ENCODE data around the gene SYTL5.

The SYTL5 gene

GRCh38 chrX:37998586-37999262 lies 7.6 kb upstream of the SYTL5 start:
- H3K4me3 Mint-ChIP-seq: no peak overlapping the region

GRCh38 chrX:38000706-38001105 lies 5.6 kb upstream of the SYTL5 start:
- Mint-ChIP-seq H3K36me3 (no peaks in the 10 kb centered on the region), H3K4me1 (no peaks in the 10 kb centered on the region), H3K27ac (no peak overlapping the region), H3K9me3 (peaks cover 2% of the 10 kb centered on the region), H3K27me3 (peaks cover 8% of the 10 kb centered on the region), H3K4me3 (no peak overlapping the region)
- no peak for ATAC-seq

More at GRCh38 chrX:37998586-37999262, 7.6 kb upstream of the SYTL5 start:
- ATAC-seq: no peak
- Mint-ChIP-seq H3K9me3 (peaks cover 2% of the 10 kb centered on the region), H3K4me1 (no peaks in the 10 kb centered on the region), H3K27ac (no peak overlapping the region), H3K27me3 (peaks cover 8% of the 10 kb centered on the region), H3K36me3 (no peaks in the 10 kb centered on the region)

- no peaks in the 10 kb centered on the region for H3K27me3 Mint-ChIP-seq
- H3K4me1 Mint-ChIP-seq: no peaks in the 10 kb centered on the region
- no peaks in the 10 kb centered on the region for H3K36me3 Mint-ChIP-seq
- H3K27ac Mint-ChIP-seq: no peak overlapping the region
- no peak overlapping the region for H3K4me3 Mint-ChIP-seq
- no peak for ATAC-seq
- peaks cover 2% of the 10 kb centered on the region for H3K9me3 Mint-ChIP-seq
Measured at GRCh38 chrX:38004046-38004445, 2.3 kb upstream of the SYTL5 start.

GRCh38 chrX:38006778-38007177 lies 425 bp downstream of the SYTL5 start:
- Mint-ChIP-seq H3K27ac (no peak overlapping the region), H3K36me3 (no peaks in the 10 kb centered on the region), H3K27me3 (no peaks in the 10 kb centered on the region), H3K4me1 (peaks cover 7% of the 10 kb centered on the region), H3K9me3 (peaks cover 2% of the 10 kb centered on the region), H3K4me3 (no peak overlapping the region)
- no peak for ATAC-seq

- no peak for ATAC-seq
- no peaks in the 10 kb centered on the region for H3K36me3 Mint-ChIP-seq
- H3K27me3 Mint-ChIP-seq: no peaks in the 10 kb centered on the region
- H3K4me1 Mint-ChIP-seq: peaks cover 7% of the 10 kb centered on the region
- H3K4me3 Mint-ChIP-seq: no peak overlapping the region
- H3K27ac Mint-ChIP-seq: no peak overlapping the region
- no peaks in the 10 kb centered on the region for H3K9me3 Mint-ChIP-seq
Measured at GRCh38 chrX:38008658-38009057, 2.3 kb downstream of the SYTL5 start.

GRCh38 chrX:38009641-38010040 lies 3.3 kb downstream of the SYTL5 start:
- Mint-ChIP-seq H3K27ac (no peak overlapping the region), H3K4me1 (peaks cover 7% of the 10 kb centered on the region), H3K9me3 (no peaks in the 10 kb centered on the region), H3K36me3 (no peaks in the 10 kb centered on the region), H3K4me3 (no peak overlapping the region), H3K27me3 (no peaks in the 10 kb centered on the region)
- no peak for ATAC-seq

GRCh38 chrX:38018766-38019425 lies 12.5 kb downstream of the SYTL5 start:
- Mint-ChIP-seq H3K4me3 (no peak overlapping the region), H3K27ac (no peak overlapping the region), H3K4me1 (no peaks in the 10 kb centered on the region), H3K36me3 (no peaks in the 10 kb centered on the region), H3K27me3 (no peaks in the 10 kb centered on the region), H3K9me3 (no peaks in the 10 kb centered on the region)
- no peak for ATAC-seq

- Mint-ChIP-seq H3K27ac (no peak overlapping the region), H3K27me3 (no peaks in the 10 kb centered on the region), H3K4me1 (no peaks in the 10 kb centered on the region), H3K36me3 (no peaks in the 10 kb centered on the region), H3K9me3 (peaks cover 3% of the 10 kb centered on the region), H3K4me3 (no peak overlapping the region)
- ATAC-seq: no peak
Measured at GRCh38 chrX:38028300-38028699, 21.9 kb downstream of the SYTL5 start.

GRCh38 chrX:38036466-38036865 lies 30.1 kb downstream of the SYTL5 start:
- Mint-ChIP-seq H3K4me1 (no peaks in the 10 kb centered on the region), H3K36me3 (no peaks in the 10 kb centered on the region), H3K9me3 (no peaks in the 10 kb centered on the region), H3K4me3 (no peak overlapping the region), H3K27ac (no peak overlapping the region), H3K27me3 (no peaks in the 10 kb centered on the region)
- no peak for ATAC-seq

GRCh38 chrX:38038501-38038900 lies 32.1 kb downstream of the SYTL5 start:
- H3K9me3 Mint-ChIP-seq: no peaks in the 10 kb centered on the region
- no peaks in the 10 kb centered on the region for H3K27me3 Mint-ChIP-seq
- ATAC-seq: no peak
- H3K4me1 Mint-ChIP-seq: no peaks in the 10 kb centered on the region
- no peak overlapping the region for H3K27ac Mint-ChIP-seq
- H3K36me3 Mint-ChIP-seq: no peaks in the 10 kb centered on the region
- H3K4me3 Mint-ChIP-seq: no peak overlapping the region

GRCh38 chrX:38041237-38041636 lies 34.9 kb downstream of the SYTL5 start:
- H3K36me3 Mint-ChIP-seq: no peaks in the 10 kb centered on the region
- no peak overlapping the region for H3K27ac Mint-ChIP-seq
- peaks cover 2% of the 10 kb centered on the region for H3K9me3 Mint-ChIP-seq
- H3K4me1 Mint-ChIP-seq: no peaks in the 10 kb centered on the region
- no peak overlapping the region for H3K4me3 Mint-ChIP-seq
- H3K27me3 Mint-ChIP-seq: no peaks in the 10 kb centered on the region
- ATAC-seq: no peak

GRCh38 chrX:38044701-38045100 lies 38.3 kb downstream of the SYTL5 start:
- Mint-ChIP-seq H3K4me1 (no peaks in the 10 kb centered on the region), H3K9me3 (peaks cover 2% of the 10 kb centered on the region), H3K4me3 (no peak overlapping the region), H3K27ac (no peak overlapping the region), H3K36me3 (no peaks in the 10 kb centered on the region), H3K27me3 (no peaks in the 10 kb centered on the region)
- no peak for ATAC-seq

GRCh38 chrX:38045538-38046096 lies 39.3 kb downstream of the SYTL5 start:
- no peaks in the 10 kb centered on the region for H3K27me3 Mint-ChIP-seq
- H3K4me1 Mint-ChIP-seq: no peaks in the 10 kb centered on the region
- no peak for ATAC-seq
- H3K36me3 Mint-ChIP-seq: no peaks in the 10 kb centered on the region
- peaks cover 2% of the 10 kb centered on the region for H3K9me3 Mint-ChIP-seq
- no peak overlapping the region for H3K4me3 Mint-ChIP-seq
- no peak overlapping the region for H3K27ac Mint-ChIP-seq

GRCh38 chrX:38048886-38049285 lies 42.5 kb downstream of the SYTL5 start:
- H3K36me3 Mint-ChIP-seq: no peaks in the 10 kb centered on the region
- no peaks in the 10 kb centered on the region for H3K27me3 Mint-ChIP-seq
- H3K4me3 Mint-ChIP-seq: no peak overlapping the region
- H3K4me1 Mint-ChIP-seq: no peaks in the 10 kb centered on the region
- peaks cover 2% of the 10 kb centered on the region for H3K9me3 Mint-ChIP-seq
- ATAC-seq: no peak
- H3K27ac Mint-ChIP-seq: no peak overlapping the region

GRCh38 chrX:38050806-38051205 lies 44.5 kb downstream of the SYTL5 start:
- no peaks in the 10 kb centered on the region for H3K4me1 Mint-ChIP-seq
- no peak overlapping the region for H3K4me3 Mint-ChIP-seq
- no peak overlapping the region for H3K27ac Mint-ChIP-seq
- ATAC-seq: no peak
- H3K36me3 Mint-ChIP-seq: no peaks in the 10 kb centered on the region
- peaks cover 2% of the 10 kb centered on the region for H3K9me3 Mint-ChIP-seq
- no peaks in the 10 kb centered on the region for H3K27me3 Mint-ChIP-seq

- no peak for ATAC-seq
- Mint-ChIP-seq H3K27ac (no peak overlapping the region), H3K4me3 (no peak overlapping the region), H3K27me3 (no peaks in the 10 kb centered on the region), H3K4me1 (no peaks in the 10 kb centered on the region), H3K36me3 (no peaks in the 10 kb centered on the region), H3K9me3 (no peaks in the 10 kb centered on the region)
Measured at GRCh38 chrX:38052096-38052495, 45.7 kb downstream of the SYTL5 start.

Data from stimulated activated memory B cell treated with anti-CD40 and anti-IgM and Interleukin-4, amounts not matched to agents 10 μg/mL and 1 μg/mL and 100 μg/mL, for 72 hours (primary cell).